Heart right ventricle (tissue), 16 donors: Measurements from ENCODE around the gene PRR15L. TPM values are rescaled to one million over a fixed set of nuclear protein-coding genes. Genes with fewer than 3 reads are reported as not detected.

Source experiments
- ATAC-seq, 8 donors: fragments of 200-7000 bp; cut with Tn5 transposase; one replicate each; pipeline ENCODE4 v1.9.1; 2020; ENCODE audit warnings: mild to moderate bottlenecking in 8 of 8, moderate library complexity in 8 of 8, moderate number of reproducible peaks in 1 of 8
- DNase-seq, 2 donors: peaks; one replicate each; pipeline ENCODE4 v3.0.0-alpha.2; 2020
- H3K27ac ChIP-seq, 10 donors: fragments of 200-600 bp; sonication (generic) in 2 of 10; one replicate each; pipeline versions ENCODE4 v1.5.0 to v1.8.0; 2020 to 2022; ENCODE audit warnings: mild to moderate bottlenecking in 3 of 10
- H3K27me3 ChIP-seq, 7 donors: fragments of 200-600 bp; one replicate each; pipeline ENCODE4 v1.8.0; 2021 to 2022; ENCODE audit warnings: mild to moderate bottlenecking in 2 of 7
- H3K36me3 ChIP-seq, 9 donors: fragments of 200-600 bp; sonication (generic) in 1 of 9; one replicate each; pipeline versions ENCODE4 v1.5.0 to v1.8.0; 2020 to 2022; ENCODE audit warnings: mild to moderate bottlenecking in 2 of 9
- H3K4me1 ChIP-seq, 9 donors: fragments of 200-600 bp; sonication (generic) in 1 of 9; one replicate each; pipeline versions ENCODE4 v1.5.0 to v1.8.0; 2020 to 2022; ENCODE audit warnings: mild to moderate bottlenecking in 4 of 9
- H3K4me3 ChIP-seq, 10 donors: fragments of 200-600 bp; sonication (generic) in 2 of 10; one replicate each; pipeline versions ENCODE4 v1.5.0 to v1.8.0; 2020 to 2022; ENCODE audit warnings: mild to moderate bottlenecking in 7 of 10, moderate library complexity in 2 of 10
- H3K9me3 ChIP-seq, 11 donors: fragments of 200-600 bp in 10 of 11; sonication (generic) in 2 of 11; one replicate each; pipeline versions ENCODE4 v1.5.0 to v1.8.0; 2013 to 2022; ENCODE audit warnings: mild to moderate bottlenecking in 2 of 11, control low read depth in 1 of 11, moderate library complexity in 1 of 11
- CTCF ChIP-seq, 9 donors: fragments of 200-600 bp; sonication (generic) in 2 of 9; IDR thresholded peaks; one replicate each; pipeline versions ENCODE4 v1.5.0 to v1.8.0; 2021 to 2022; ENCODE audit warnings: antibody characterized with exemption in 9 of 9, mild to moderate bottlenecking in 5 of 9, moderate library complexity in 1 of 9
- WGBS, 2 donors: extraction: QIAGEN DNeasy Blood & Tissue Kit; methylation state at CpG; one replicate each; pipeline ENCODE4 v1.1.7; 2013; ENCODE audit warnings: inconsistent platforms in 1 of 2; 5-methylcytosine and 5-hydroxymethylcytosine counted together
- intact Hi-C, 10 donors: fragments of 100-400 bp; cut with DNase I; formaldehyde crosslinking; loops; one replicate each; pipeline versions ENCODE4 v1.11.1 to v1.14.2; 2022
- polyA plus RNA-seq, 2 donors: library from polyadenylated mRNA; stranded (reverse); fragments of 200-250 nt; gene quantifications; one replicate each; pipeline ENCODE4 v1.2.3, GENCODE V29; 2013
- total RNA-seq, 10 donors: library from RNA; stranded (reverse); fragmentation: NEBNext Ultra II Directional in 3 of 10; extraction: Animal tissue kit (Norgen Biotek cat#: 25700) in 3 of 10; gene quantifications; one replicate each; pipeline versions ENCODE4 v1.2.1 to v1.2.4, GENCODE V29; 2021 to 2023
- donor health status: Arrhythmogenic right ventricular cardiomyopathy.
- donor health status: ischemic (EF 13 %, LVEDD 7.1; RV severe dilation, severe dysfunction).
- donor health status: healthy with polysubstance abuse.
- donor health status: DM: no; HTN: yes; CAD: no.
- donor health status: DM: no; HTN: no; CAD: no.
- donor health status: ischemic (EF 25% LVEDD 6.9; RV normal size, moderate dysfunction).
- donor health status: ischemic (EF 25% LVEDD 5.7; RV mildly dilated, moderate dysfunction).
- donor health status: healthy.
- donor health status: DM: yes; HTN: yes; CAD: no.
- donor health status: Ischemic cardiomyopathy.
- donor health status: ischemic (EF 35%, LVEDD 5.7; RV mildly dilated, moderate dysfunction).
- donor health status: nonischemic (EF 11% LVEDD 7.7; RV severe dilation, severe dysfunction).
- donor health status: DM: yes; HTN: yes; CAD: no.
- donor health status: PGD.
- donor health status: ischemic (EF 29% LVEDD 5.4; RV normal size, mild dysfunction).
- donor health status: nonischemic (EF 23%, LVEDD 6.1; RV moderate dilation, normal function).

Gene PRR15L
- total and polyA plus RNA-seq, 12 donors = not detected

- no peak overlapping the region for H3K4me3 ChIP-seq
- H3K9me3 ChIP-seq = no peaks in the 10 kb centered on the region
- 49 to 54% methylated on average over 12 of the region's 12 CpGs for WGBS, 2 donors
- intact Hi-C loops = no loop called here
- no peaks in the 10 kb centered on the region for H3K27me3 ChIP-seq
- peak in 7 of 8 donors; percentile 33 to 79 (median 65) for ATAC-seq
- peak; percentile 42 to 69 for DNase-seq
- TF ChIP-seq CTCF (IDR thresholded peaks at IDR 0.05) = no peak
- peaks cover 8 to 41% (median 24%) of the 10 kb centered on the region in 9 donors for H3K4me1 ChIP-seq
- peak overlapping the region in 9 of 10 donors; percentile 23 to 83 (median 55) for H3K27ac ChIP-seq
- peaks cover 0 to 50% (median 3%) of the 10 kb centered on the region in 9 donors for H3K36me3 ChIP-seq
These were observed 41.8 kb downstream of the PRR15L start for GRCh38 chr17:47915776-47916398.

GRCh38 chr17:47914306-47914948 lies 43.3 kb downstream of the PRR15L start:
- ATAC-seq (peak in 7 of 8 donors; percentile 37 to 86 (median 61)), DNase-seq (no peak)
- TF ChIP-seq CTCF (IDR thresholded peaks at IDR 0.05) = no peak
- Histone ChIP-seq H3K4me1 (peaks cover 8 to 47% (median 26%) of the 10 kb centered on the region in 9 donors), H3K36me3 (peaks cover 0 to 40% (median 3%) of the 10 kb centered on the region in 9 donors), H3K27ac (peak overlapping the region in 7 of 10 donors; percentile 50 to 83 (median 55)), H3K4me3 (no peak overlapping the region), H3K27me3 (no peaks in the 10 kb centered on the region), H3K9me3 (no peaks in the 10 kb centered on the region)
- 50 to 58% methylated on average over 4 of the region's 4 CpGs for WGBS, 2 donors
- intact Hi-C loops = no loop called here

GRCh38 chr17:47913050-47913449 lies 44.6 kb downstream of the PRR15L start:
- peaks cover 13 to 56% (median 39%) of the 10 kb centered on the region in 9 donors for H3K4me1 ChIP-seq
- 96 to 100% methylated on average over 2 of the region's 2 CpGs for WGBS, 2 donors
- intact Hi-C loops = no loop called here
- peaks cover 0 to 32% (median 3%) of the 10 kb centered on the region in 9 donors for H3K36me3 ChIP-seq
- no peak for DNase-seq
- no peak for ATAC-seq
- H3K9me3 ChIP-seq = no peaks in the 10 kb centered on the region
- no peak overlapping the region for H3K27ac ChIP-seq
- TF ChIP-seq CTCF (IDR thresholded peaks at IDR 0.05) = no peak
- no peaks in the 10 kb centered on the region for H3K27me3 ChIP-seq
- no peak overlapping the region for H3K4me3 ChIP-seq

GRCh38 chr17:47907932-47908562 lies 49.6 kb downstream of the PRR15L start:
- Histone ChIP-seq H3K4me3 (peak overlapping the region in 7 of 10 donors; percentile 8 to 27 (median 17)), H3K4me1 (peaks cover 39 to 70% (median 62%) of the 10 kb centered on the region in 9 donors), H3K9me3 (no peaks in the 10 kb centered on the region), H3K27ac (peak overlapping the region in 9 of 10 donors; percentile 24 to 100 (median 90)), H3K36me3 (no peaks in the 10 kb centered on the region), H3K27me3 (no peaks in the 10 kb centered on the region)
- intact Hi-C loops = loop anchor here in 5 of 10 donors (5.0 kb wide), 1 partner anchor 34 kb away; the partner anchor contains the start of gene PNPO (in 5 of the 5)
- TF ChIP-seq CTCF (IDR thresholded peaks at IDR 0.05) = no peak
- DNase-seq (no peak), ATAC-seq (peak in 6 of 8 donors; percentile 14 to 54 (median 28))
- 37 to 46% methylated on average over 8 of the region's 8 CpGs for WGBS, 2 donors
